ENCODE results near the gene RGPD4. TPM values are rescaled to one million over a fixed set of nuclear protein-coding genes. Genes with fewer than 3 reads are reported as not detected.
"Not testable (repeated sequence)": the region's sequence is repeated elsewhere in the genome, so short reads cannot be mapped to it uniquely, and the experiment has no call there.

RGPD4 gene
- polyA plus RNA-seq, 1 donor, result 0.01 TPM

GRCh38 chr2:107810734-107811133 lies 16.0 kb upstream of the RGPD4 start:
- Histone ChIP-seq H3K4me3 (ENCODE audit: low read length) (no peak overlapping the region), H3K9me3 (ENCODE audit: control insufficient read depth, low read depth, low read length) (no peaks in the 10 kb centered on the region), H3K4me1 (ENCODE audit: control insufficient read depth, insufficient read depth, low read length) (peaks cover 3% of the 10 kb centered on the region), H3K27ac (ENCODE audit: low read length) (no peak overlapping the region), H3K27me3 (ENCODE audit: control insufficient read depth, insufficient read depth, low read length) (no peaks in the 10 kb centered on the region), H3K36me3 (ENCODE audit: control insufficient read depth, insufficient read depth, low read length) (no peaks in the 10 kb centered on the region)
- no CpG with 5 or more reads among the region's 1 CpG for WGBS (ENCODE audit: insufficient coverage, low lambda C conversion rate)
- DNase-seq, result no peak

GRCh38 chr2:107811411-107811810 lies 15.3 kb upstream of the RGPD4 start:
- Histone ChIP-seq H3K4me3 (ENCODE audit: low read length) (no peak overlapping the region), H3K36me3 (ENCODE audit: control insufficient read depth, insufficient read depth, low read length) (no peaks in the 10 kb centered on the region), H3K4me1 (ENCODE audit: control insufficient read depth, insufficient read depth, low read length) (peaks cover 3% of the 10 kb centered on the region), H3K9me3 (ENCODE audit: control insufficient read depth, low read depth, low read length) (no peaks in the 10 kb centered on the region), H3K27me3 (ENCODE audit: control insufficient read depth, insufficient read depth, low read length) (no peaks in the 10 kb centered on the region), H3K27ac (ENCODE audit: low read length) (no peak overlapping the region)
- DNase-seq, result no peak
- no CpG with 5 or more reads among the region's 2 CpGs for WGBS (ENCODE audit: insufficient coverage, low lambda C conversion rate)

- H3K27me3 ChIP-seq (ENCODE audit: control insufficient read depth, insufficient read depth, low read length), result no peaks in the 10 kb centered on the region
- peaks cover 3% of the 10 kb centered on the region for H3K4me1 ChIP-seq (ENCODE audit: control insufficient read depth, insufficient read depth, low read length)
- no peak overlapping the region for H3K4me3 ChIP-seq (ENCODE audit: low read length)
- no peaks in the 10 kb centered on the region for H3K9me3 ChIP-seq (ENCODE audit: control insufficient read depth, low read depth, low read length)
- 100% methylated on average over 2 of the region's 5 CpGs for WGBS (ENCODE audit: insufficient coverage, low lambda C conversion rate)
- no peak for DNase-seq
- H3K27ac ChIP-seq (ENCODE audit: low read length), result no peak overlapping the region
- no peaks in the 10 kb centered on the region for H3K36me3 ChIP-seq (ENCODE audit: control insufficient read depth, insufficient read depth, low read length)
These were observed 14.7 kb upstream of the RGPD4 start for GRCh38 chr2:107812006-107812405.

- Histone ChIP-seq H3K4me1 (ENCODE audit: control insufficient read depth, insufficient read depth, low read length) (no peaks in the 10 kb centered on the region), H3K36me3 (ENCODE audit: control insufficient read depth, insufficient read depth, low read length) (no peaks in the 10 kb centered on the region), H3K27ac (ENCODE audit: low read length) (no peak overlapping the region), H3K27me3 (ENCODE audit: control insufficient read depth, insufficient read depth, low read length) (no peaks in the 10 kb centered on the region), H3K9me3 (ENCODE audit: control insufficient read depth, low read depth, low read length) (no peaks in the 10 kb centered on the region), H3K4me3 (ENCODE audit: low read length) (no peak overlapping the region)
- 100% methylated on average over 1 of the region's 5 CpGs for whole genome bisulfite sequencing (ENCODE audit: insufficient coverage, low lambda C conversion rate)
- DNase-seq, result no peak
These were observed 9.3 kb upstream of the RGPD4 start for GRCh38 chr2:107817378-107817777.

- Histone ChIP-seq H3K4me1 (ENCODE audit: control insufficient read depth, insufficient read depth, low read length) (no peaks in the 10 kb centered on the region), H3K36me3 (ENCODE audit: control insufficient read depth, insufficient read depth, low read length) (no peaks in the 10 kb centered on the region), H3K27ac (ENCODE audit: low read length) (no peak overlapping the region), H3K27me3 (ENCODE audit: control insufficient read depth, insufficient read depth, low read length) (no peaks in the 10 kb centered on the region), H3K4me3 (ENCODE audit: low read length) (no peak overlapping the region), H3K9me3 (ENCODE audit: control insufficient read depth, low read depth, low read length) (peaks cover 5% of the 10 kb centered on the region)
- no peak for DNase-seq
- 30% methylated on average over 2 of the region's 4 CpGs for WGBS (ENCODE audit: insufficient coverage, low lambda C conversion rate)
These were observed 4.4 kb upstream of the RGPD4 start for GRCh38 chr2:107822302-107822701.

- Histone ChIP-seq H3K9me3 (ENCODE audit: control insufficient read depth, low read depth, low read length) (peaks cover 6% of the 10 kb centered on the region), H3K27ac (ENCODE audit: low read length) (no peak overlapping the region), H3K27me3 (ENCODE audit: control insufficient read depth, insufficient read depth, low read length) (no peaks in the 10 kb centered on the region), H3K4me3 (ENCODE audit: low read length) (no peak overlapping the region), H3K4me1 (ENCODE audit: control insufficient read depth, insufficient read depth, low read length) (no peaks in the 10 kb centered on the region), H3K36me3 (ENCODE audit: control insufficient read depth, insufficient read depth, low read length) (no peaks in the 10 kb centered on the region)
- 80% methylated on average over 1 of the region's 2 CpGs for WGBS (ENCODE audit: insufficient coverage, low lambda C conversion rate)
- DNase-seq, result no peak
These were observed 2.1 kb upstream of the RGPD4 start for GRCh38 chr2:107824451-107825205.

- Histone ChIP-seq H3K27ac (ENCODE audit: low read length) (no peak overlapping the region), H3K36me3 (ENCODE audit: control insufficient read depth, insufficient read depth, low read length) (no peaks in the 10 kb centered on the region), H3K4me1 (ENCODE audit: control insufficient read depth, insufficient read depth, low read length) (no peaks in the 10 kb centered on the region), H3K27me3 (ENCODE audit: control insufficient read depth, insufficient read depth, low read length) (no peaks in the 10 kb centered on the region), H3K9me3 (ENCODE audit: control insufficient read depth, low read depth, low read length) (peaks cover 7% of the 10 kb centered on the region), H3K4me3 (ENCODE audit: low read length) (no peak overlapping the region)
- WGBS (ENCODE audit: insufficient coverage, low lambda C conversion rate), result no CpG with 5 or more reads among the region's 2 CpGs
- DNase-seq, result no peak
These were observed 1.5 kb upstream of the RGPD4 start for GRCh38 chr2:107825206-107825563.

GRCh38 chr2:107829514-107829913 lies 2.8 kb downstream of the RGPD4 start:
- H3K4me3 ChIP-seq (ENCODE audit: low read length); H3K4me1 ChIP-seq (ENCODE audit: control insufficient read depth, insufficient read depth, low read length); H3K9me3 ChIP-seq (ENCODE audit: control insufficient read depth, low read depth, low read length); H3K27ac ChIP-seq (ENCODE audit: low read length); H3K27me3 ChIP-seq (ENCODE audit: control insufficient read depth, insufficient read depth, low read length); H3K36me3 ChIP-seq (ENCODE audit: control insufficient read depth, insufficient read depth, low read length); DNase-seq: not testable (repeated sequence)
- WGBS (ENCODE audit: insufficient coverage, low lambda C conversion rate), result no CpG with 5 or more reads among the region's 46 CpGs

GRCh38 chr2:107833152-107833551 lies 6.5 kb downstream of the RGPD4 start:
- DNase-seq, result not testable (repeated sequence)
- no CpG with 5 or more reads among the region's 2 CpGs for WGBS (ENCODE audit: insufficient coverage, low lambda C conversion rate)

GRCh38 chr2:107833618-107834017 lies 6.9 kb downstream of the RGPD4 start:
- not testable (repeated sequence) for DNase-seq; H3K4me3 ChIP-seq (ENCODE audit: low read length); H3K36me3 ChIP-seq (ENCODE audit: control insufficient read depth, insufficient read depth, low read length); H3K27ac ChIP-seq (ENCODE audit: low read length); H3K9me3 ChIP-seq (ENCODE audit: control insufficient read depth, low read depth, low read length); H3K4me1 ChIP-seq (ENCODE audit: control insufficient read depth, insufficient read depth, low read length); H3K27me3 ChIP-seq (ENCODE audit: control insufficient read depth, insufficient read depth, low read length)
- no CpG with 5 or more reads among the region's 11 CpGs for WGBS (ENCODE audit: insufficient coverage, low lambda C conversion rate)

More at GRCh38 chr2:107833152-107833551, 6.5 kb downstream of the RGPD4 start:
- not testable (repeated sequence) for H3K36me3 ChIP-seq (ENCODE audit: control insufficient read depth, insufficient read depth, low read length); H3K27me3 ChIP-seq (ENCODE audit: control insufficient read depth, insufficient read depth, low read length); H3K4me3 ChIP-seq (ENCODE audit: low read length); H3K27ac ChIP-seq (ENCODE audit: low read length); H3K9me3 ChIP-seq (ENCODE audit: control insufficient read depth, low read depth, low read length); H3K4me1 ChIP-seq (ENCODE audit: control insufficient read depth, insufficient read depth, low read length)

GRCh38 chr2:107916121-107916520 lies 89.4 kb downstream of the RGPD4 start:
- H3K9me3 ChIP-seq (ENCODE audit: control insufficient read depth, low read depth, low read length); H3K27me3 ChIP-seq (ENCODE audit: control insufficient read depth, insufficient read depth, low read length); H3K4me1 ChIP-seq (ENCODE audit: control insufficient read depth, insufficient read depth, low read length); DNase-seq; H3K36me3 ChIP-seq (ENCODE audit: control insufficient read depth, insufficient read depth, low read length); H3K4me3 ChIP-seq (ENCODE audit: low read length); H3K27ac ChIP-seq (ENCODE audit: low read length): not testable (repeated sequence)
- WGBS (ENCODE audit: insufficient coverage, low lambda C conversion rate), result no CpG with 5 or more reads among the region's 2 CpGs

Data from large intestine (tissue), 3 donors.